GM12878 (cell line): Measurements from ENCODE around the gene AGPAT4. TPM values are rescaled to one million over a fixed set of nuclear protein-coding genes. Genes with fewer than 3 reads are reported as not detected.
"Not testable (repeated sequence)": the region's sequence is repeated elsewhere in the genome, so short reads cannot be mapped to it uniquely, and the experiment has no call there.

Source experiments
- ATAC-seq: fragments of 200-7000 bp; cut with Tn5 transposase; 3 replicates; pipeline ENCODE4 v1.9.1; 2020; ENCODE audit warnings: mild to moderate bottlenecking, moderate library complexity
- BruUV-seq: library from RNA; stranded (reverse); fragments of 400-500 nt; replicated peaks from 2 replicates; lab custom pipeline; 2021; lab: Mats Ljungman, UMichigan
- CTCF ChIA-PET: fragments of 300-600 bp; sonication (Branson Sonifier 250); formaldehyde crosslinking; extraction: SDS; loops from one replicate; lab custom pipeline; 2021; ENCODE audit warnings: inconsistent platforms; lab: Yijun Ruan, JAX
- POLR2A ChIA-PET: fragments of 350-600 bp; formaldehyde crosslinking; extraction: SDS; loops from one replicate; lab custom pipeline; 2021; ENCODE audit warnings: inconsistent platforms; lab: Charles Lee
- RAD21 ChIA-PET: fragments of 300-600 bp; sonication (Branson Sonifier 250); formaldehyde crosslinking; loops from one replicate; lab custom pipeline; 2023; ENCODE audit warnings: antibody characterized with exemption; ENCODE audit not compliant: unreplicated experiment; lab: Charles Lee
- SMC1A ChIA-PET: fragments of 300-600 bp; sonication (Branson Sonifier 250); formaldehyde crosslinking; loops from one replicate; lab custom pipeline; 2023; ENCODE audit not compliant: unreplicated experiment, uncharacterized antibody; lab: Charles Lee
- DNase-seq: peaks from one replicate; pipeline ENCODE4 v3.0.0-alpha.2; 2011; ENCODE audit warnings: low read depth, low spot score
- FAIRE-seq: peaks from 3 replicates; lab custom pipeline; 2011; peaks lifted over from hg19 to GRCh38; lab: Jason Lieb, UNC
- H2AFZ ChIP-seq: 2 replicates; pipeline ENCODE4 v1.6.0; 2011; ENCODE audit warnings: low read depth, low read length, control low read depth; ENCODE audit not compliant: control insufficient read depth
- H3K27ac ChIP-seq: 2 replicates; pipeline ENCODE4 v1.5.1; 2011; ENCODE audit warnings: control low read depth; ENCODE audit not compliant: control insufficient read depth, insufficient read depth
- H3K27me3 ChIP-seq, 2 experiments: replicated peaks in 1 of 2; 2 replicates each; pipeline versions ENCODE4 v1.6.0 to v1.6.1; 2011; ENCODE audit warnings: low read length in 1 of 2; ENCODE audit not compliant: control insufficient read depth in 2 of 2, insufficient read depth in 2 of 2
- H3K36me3 ChIP-seq, 2 experiments: 2 replicates each; pipeline ENCODE4 v1.5.1; 2011; ENCODE audit warnings: low read length in 1 of 2; ENCODE audit not compliant: control insufficient read depth in 2 of 2, insufficient read depth in 2 of 2
- H3K4me1 ChIP-seq: 2 replicates; pipeline ENCODE4 v1.6.1; 2011; ENCODE audit warnings: mild to moderate bottlenecking, low read length, moderate library complexity, mixed read lengths; ENCODE audit not compliant: control insufficient read depth, insufficient read depth
- H3K4me2 ChIP-seq: 2 replicates; pipeline ENCODE4 v1.6.0; 2011; ENCODE audit warnings: control low read depth; ENCODE audit not compliant: control insufficient read depth, insufficient read depth
- H3K4me3 ChIP-seq: fragments of 200-600 bp; sonication (generic); 2 replicates; pipeline ENCODE4 v1.5.1; 2016
- H3K79me2 ChIP-seq: 2 replicates; pipeline ENCODE4 v1.6.0; 2011; ENCODE audit warnings: low read length; ENCODE audit not compliant: control insufficient read depth, insufficient read depth
- H3K9ac ChIP-seq: 2 replicates; pipeline ENCODE4 v1.8.0; 2011; ENCODE audit warnings: low read length, control low read depth, mixed read lengths; ENCODE audit not compliant: control insufficient read depth, insufficient read depth
- H3K9me3 ChIP-seq: replicated peaks from 3 replicates; pipeline ENCODE4 v1.5.1; 2011; ENCODE audit warnings: mild to moderate bottlenecking, low read length; ENCODE audit not compliant: control insufficient read depth, insufficient read depth
- H4K20me1 ChIP-seq: 2 replicates; pipeline ENCODE4 v1.6.0; 2011; ENCODE audit not compliant: control insufficient read depth, insufficient read depth
- FOS ChIP-seq: IDR thresholded peaks from 3 replicates; pipeline ENCODE4 v1.6.1; 2011; ENCODE audit warnings: borderline replicate concordance; ENCODE audit not compliant: insufficient read length; ENCODE audit errors: extremely low read depth
- FOXK2 ChIP-seq: fragments of 450-650 bp; IDR thresholded peaks from 2 replicates; pipeline ENCODE4 v1.6.1; 2017; ENCODE audit warnings: mild to moderate bottlenecking, moderate library complexity
- SIN3A ChIP-seq: IDR thresholded peaks from 2 replicates; pipeline ENCODE4 v1.6.1; 2012; ENCODE audit warnings: low read depth, low read length, improper control_type of control experiment
- YY1 ChIP-seq: IDR thresholded peaks from 2 replicates; pipeline ENCODE4 v1.6.1; 2011; ENCODE audit warnings: low read depth, mild to moderate bottlenecking, low read length
- WGBS: methylation state at CpG from one replicate; pipeline ENCODE4 v1.1.6; 2016; ENCODE audit warnings: low lambda C conversion rate; ENCODE audit not compliant: insufficient replicate concordance, insufficient coverage; ENCODE audit errors: missing lambda C conversion rate; 5-methylcytosine and 5-hydroxymethylcytosine counted together
- in situ Hi-C: fragments of 300-500 bp; cut with MboI; formaldehyde crosslinking; loops from 9 replicates; pipeline ENCODE4 v1.14.3; 2018; ENCODE audit warnings: mixed read lengths
- intact Hi-C: fragments of 100-400 bp; cut with micrococcal nuclease; formaldehyde crosslinking; loops from one replicate; pipeline ENCODE4 v1.14.2; 2022; ENCODE audit not compliant: unreplicated experiment
- polyA plus RNA-seq, 11 experiments: library from polyadenylated mRNA; depleted of rRNA in 4 of 11; unstranded in 6 of 11; stranded (reverse) in 5 of 11; fragments of >200 nt; fragmentation: Nextera tagmentation in 4 of 11; fragmentation: Illumina TruSeq in 1 of 11; extraction: Ambion mirVana in 4 of 11; extraction: Trizol in 1 of 11; gene quantifications; 1 replicate in 1 of 11; 2 replicates in 10 of 11; pipeline versions ENCODE4 v1.2.1 to v1.2.3, GENCODE V29; 2011 to 2016; ENCODE audit warnings: inconsistent platforms in 2 of 11, missing spikeins in 2 of 11, low read depth in 1 of 11
- total RNA-seq, 4 experiments: library from RNA; depleted of rRNA in 3 of 4; stranded (reverse); fragments of >200 nt in 3 of 4; fragmentation: Illumina TruSeq in 1 of 4; extraction: Trizol in 1 of 4; gene quantifications; 2 replicates each; pipeline versions ENCODE4 v1.2.1 to v1.2.3, GENCODE V29; 2013 to 2021
- TF ChIP-seq, protein P1 (sequence below): fragments of 150-350 bp; IDR thresholded peaks from 2 replicates; pipeline ENCODE4 v1.6.1; 2016; ENCODE audit warnings: low read depth, low read length
- TF ChIP-seq, protein P2 (sequence below): IDR thresholded peaks from 2 replicates; pipeline ENCODE4 v1.6.1; 2011; ENCODE audit warnings: low read depth, mild to moderate bottlenecking, low read length, moderate library complexity, borderline replicate concordance; ENCODE audit errors: extremely low read depth

Gene AGPAT4
- total and polyA plus RNA-seq, 10 of the 15 experiments (the other 5 are each of a cell fraction or from before 2014, with no cell fraction given) = 0.34 to 2.2 (median 1.3) TPM

DNA sequence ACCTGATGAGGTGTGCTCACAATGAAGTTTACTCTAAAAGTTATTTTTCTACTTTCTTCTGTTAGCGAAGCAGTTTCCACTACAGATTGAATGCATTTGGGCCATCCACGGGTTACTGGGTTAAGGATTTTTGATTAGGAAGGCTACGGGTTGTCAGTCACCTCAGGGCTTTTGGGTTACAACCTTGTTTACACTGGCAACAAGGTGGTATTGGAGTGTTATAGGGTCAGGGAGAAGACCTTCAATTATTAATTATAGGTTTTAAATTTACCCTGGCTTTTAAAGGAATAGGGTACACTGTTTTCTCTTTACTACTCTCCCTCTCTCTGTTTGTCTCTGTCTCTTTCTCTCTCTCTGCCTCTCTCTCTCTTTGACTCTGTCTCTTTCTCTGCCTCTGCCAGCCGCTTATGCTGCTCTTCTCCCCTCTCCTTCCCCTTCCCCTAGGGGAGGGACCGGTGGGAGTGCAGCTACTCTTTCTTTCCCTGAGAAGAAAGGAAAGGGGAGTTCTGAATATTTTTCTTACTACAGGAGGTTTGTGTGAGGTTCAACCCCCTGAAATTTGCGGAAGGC, 40.2 kb upstream of the AGPAT4 start (continued):
- TF ChIP-seq FOXK2 (no peak), YY1 (no peak), SIN3A (no peak), FOS (no peak)
- TF ChIP-seq, protein P1, sequence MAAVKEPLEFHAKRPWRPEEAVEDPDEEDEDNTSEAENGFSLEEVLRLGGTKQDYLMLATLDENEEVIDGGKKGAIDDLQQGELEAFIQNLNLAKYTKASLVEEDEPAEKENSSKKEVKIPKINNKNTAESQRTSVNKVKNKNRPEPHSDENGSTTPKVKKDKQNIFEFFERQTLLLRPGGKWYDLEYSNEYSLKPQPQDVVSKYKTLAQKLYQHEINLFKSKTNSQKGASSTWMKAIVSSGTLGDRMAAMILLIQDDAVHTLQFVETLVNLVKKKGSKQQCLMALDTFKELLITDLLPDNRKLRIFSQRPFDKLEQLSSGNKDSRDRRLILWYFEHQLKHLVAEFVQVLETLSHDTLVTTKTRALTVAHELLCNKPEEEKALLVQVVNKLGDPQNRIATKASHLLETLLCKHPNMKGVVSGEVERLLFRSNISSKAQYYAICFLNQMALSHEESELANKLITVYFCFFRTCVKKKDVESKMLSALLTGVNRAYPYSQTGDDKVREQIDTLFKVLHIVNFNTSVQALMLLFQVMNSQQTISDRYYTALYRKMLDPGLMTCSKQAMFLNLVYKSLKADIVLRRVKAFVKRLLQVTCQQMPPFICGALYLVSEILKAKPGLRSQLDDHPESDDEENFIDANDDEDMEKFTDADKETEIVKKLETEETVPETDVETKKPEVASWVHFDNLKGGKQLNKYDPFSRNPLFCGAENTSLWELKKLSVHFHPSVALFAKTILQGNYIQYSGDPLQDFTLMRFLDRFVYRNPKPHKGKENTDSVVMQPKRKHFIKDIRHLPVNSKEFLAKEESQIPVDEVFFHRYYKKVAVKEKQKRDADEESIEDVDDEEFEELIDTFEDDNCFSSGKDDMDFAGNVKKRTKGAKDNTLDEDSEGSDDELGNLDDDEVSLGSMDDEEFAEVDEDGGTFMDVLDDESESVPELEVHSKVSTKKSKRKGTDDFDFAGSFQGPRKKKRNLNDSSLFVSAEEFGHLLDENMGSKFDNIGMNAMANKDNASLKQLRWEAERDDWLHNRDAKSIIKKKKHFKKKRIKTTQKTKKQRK = no peak
- TF ChIP-seq, protein P2, sequence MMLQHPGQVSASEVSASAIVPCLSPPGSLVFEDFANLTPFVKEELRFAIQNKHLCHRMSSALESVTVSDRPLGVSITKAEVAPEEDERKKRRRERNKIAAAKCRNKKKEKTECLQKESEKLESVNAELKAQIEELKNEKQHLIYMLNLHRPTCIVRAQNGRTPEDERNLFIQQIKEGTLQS = no peak

DNA sequence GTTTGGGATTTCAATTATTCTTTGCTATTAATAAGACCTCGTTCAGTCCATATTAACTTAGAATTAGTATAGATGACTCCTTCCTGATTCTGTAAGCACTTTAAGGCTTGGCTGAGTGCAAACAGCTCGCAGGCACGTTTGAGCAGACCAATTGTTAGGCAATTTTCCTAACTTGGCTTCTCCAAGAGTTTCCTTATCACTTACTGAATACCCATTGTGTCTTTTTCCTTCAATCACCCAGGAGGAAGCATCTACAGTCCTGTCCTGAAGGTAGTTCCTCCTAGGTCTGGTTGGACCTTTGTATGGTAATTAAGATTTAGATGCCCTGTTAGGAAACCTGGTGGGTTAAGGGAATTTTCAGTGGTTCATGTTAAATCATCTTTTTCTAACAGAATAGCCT, 39.6 kb upstream of the AGPAT4 start:
- H3K27me3 ChIP-seq, H3K79me2 ChIP-seq, H3K9me3 ChIP-seq, CTCF ChIA-PET, DNase-seq, intact Hi-C loops, RAD21 ChIA-PET, H3K4me1 ChIP-seq, in situ Hi-C loops, SMC1A ChIA-PET, H4K20me1 ChIP-seq, FAIRE-seq, H3K27ac ChIP-seq, H3K36me3 ChIP-seq, H2AFZ ChIP-seq, POLR2A ChIA-PET, H3K9ac ChIP-seq, H3K4me3 ChIP-seq, BruUV-seq, ATAC-seq, H3K4me2 ChIP-seq: not testable (repeated sequence)
- WGBS = 0% methylated on average over 3 of the region's 3 CpGs

DNA sequence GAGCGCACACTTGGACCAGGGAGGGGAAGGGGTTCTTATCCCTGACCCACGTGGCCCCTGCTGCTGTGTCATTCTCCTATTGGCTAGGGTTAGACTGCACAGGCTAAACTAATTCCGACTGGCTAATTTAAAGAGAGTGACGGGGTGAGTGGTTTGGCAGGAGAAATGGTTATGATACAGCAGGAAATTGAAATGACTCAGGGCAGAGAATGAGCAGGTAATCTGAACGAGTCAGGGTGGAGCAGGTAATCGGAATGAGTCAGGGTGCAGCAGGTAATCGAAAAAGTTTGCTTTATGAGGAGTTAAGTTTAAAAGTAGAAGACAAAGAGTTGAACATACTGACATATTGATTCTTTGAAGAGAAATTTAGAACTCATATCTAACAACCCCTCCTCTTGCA, 35.9 kb upstream of the AGPAT4 start:
- in situ Hi-C loops, H2AFZ ChIP-seq, H3K9me3 ChIP-seq, CTCF ChIA-PET, H3K4me2 ChIP-seq, intact Hi-C loops, ATAC-seq, FAIRE-seq, H4K20me1 ChIP-seq, H3K79me2 ChIP-seq, H3K4me1 ChIP-seq, RAD21 ChIA-PET, H3K36me3 ChIP-seq, H3K4me3 ChIP-seq, H3K27ac ChIP-seq, DNase-seq, POLR2A ChIA-PET, H3K27me3 ChIP-seq, SMC1A ChIA-PET, H3K9ac ChIP-seq, BruUV-seq: not testable (repeated sequence)
- WGBS = 19% methylated on average over 7 of the region's 7 CpGs
